Activated naive CD8-positive, alpha-beta T cell treated with anti-CD3 and anti-CD28 coated beads for 36 hours (primary cell): ENCODE results near the gene THBS1. TPM values are rescaled to one million over a fixed set of nuclear protein-coding genes. Genes with fewer than 3 reads are reported as not detected.

Experiments
- DNase-seq: peaks from one replicate; pipeline ENCODE4 v3.0.0; 2021
- H3K27ac Mint-ChIP-seq: one replicate; pipeline ENCODE4 v1.8.0; 2022; ENCODE audit warnings: mild to moderate bottlenecking, moderate library complexity, mixed read lengths
- H3K27me3 Mint-ChIP-seq: one replicate; pipeline ENCODE4 v1.8.0; 2022; ENCODE audit warnings: mild to moderate bottlenecking, mixed read lengths
- H3K36me3 Mint-ChIP-seq: one replicate; pipeline ENCODE4 v1.8.0; 2021; ENCODE audit warnings: mild to moderate bottlenecking, mixed read lengths
- H3K4me1 Mint-ChIP-seq: one replicate; pipeline ENCODE4 v1.8.0; 2021; ENCODE audit warnings: mixed read lengths
- H3K4me3 Mint-ChIP-seq: one replicate; pipeline ENCODE4 v1.8.0; 2022; ENCODE audit warnings: mild to moderate bottlenecking, moderate library complexity, mixed read lengths
- H3K9me3 Mint-ChIP-seq: one replicate; pipeline ENCODE4 v1.8.0; 2022; ENCODE audit warnings: mixed read lengths
- total RNA-seq, 2 experiments: library from RNA; stranded (reverse); gene quantifications; one replicate each; pipeline ENCODE4 v1.2.3, GENCODE V29; 2021

The THBS1 gene
- total RNA-seq, 2 experiments from 2014 or later = 0.62 to 0.68 TPM

- H3K27ac Mint-ChIP-seq = no peak overlapping the region
- H3K9me3 Mint-ChIP-seq = no peaks in the 10 kb centered on the region
- peaks cover 7% of the 10 kb centered on the region for H3K27me3 Mint-ChIP-seq
- DNase-seq = no peak
- no peak overlapping the region for H3K4me3 Mint-ChIP-seq
- H3K36me3 Mint-ChIP-seq = no peaks in the 10 kb centered on the region
- H3K4me1 Mint-ChIP-seq = peaks cover 33% of the 10 kb centered on the region
Observed at GRCh38 chr15:39643727-39644126, 62.8 kb downstream of the THBS1 start.

- Mint-ChIP-seq H3K4me1 (peaks cover 33% of the 10 kb centered on the region), H3K4me3 (no peak overlapping the region), H3K36me3 (no peaks in the 10 kb centered on the region), H3K27me3 (peaks cover 7% of the 10 kb centered on the region), H3K9me3 (no peaks in the 10 kb centered on the region), H3K27ac (no peak overlapping the region)
- DNase-seq = no peak
Observed at GRCh38 chr15:39644136-39644535, 63.3 kb downstream of the THBS1 start.

GRCh38 chr15:39645138-39645975 is 64.5 kb downstream of the THBS1 start:
- H3K27me3 Mint-ChIP-seq = peaks cover 7% of the 10 kb centered on the region
- DNase-seq = no peak
- no peak overlapping the region for H3K27ac Mint-ChIP-seq
- H3K4me3 Mint-ChIP-seq = no peak overlapping the region
- H3K4me1 Mint-ChIP-seq = peaks cover 32% of the 10 kb centered on the region
- no peaks in the 10 kb centered on the region for H3K36me3 Mint-ChIP-seq
- no peaks in the 10 kb centered on the region for H3K9me3 Mint-ChIP-seq

- no peak for DNase-seq
Observed at GRCh38 chr15:39645976-39646257, 65.0 kb downstream of the THBS1 start.

GRCh38 chr15:39646425-39646824 is 65.5 kb downstream of the THBS1 start:
- H3K27ac Mint-ChIP-seq = no peak overlapping the region
- no peaks in the 10 kb centered on the region for H3K9me3 Mint-ChIP-seq
- no peak for DNase-seq
- H3K4me1 Mint-ChIP-seq = peaks cover 22% of the 10 kb centered on the region
- H3K4me3 Mint-ChIP-seq = no peak overlapping the region
- no peaks in the 10 kb centered on the region for H3K27me3 Mint-ChIP-seq
- H3K36me3 Mint-ChIP-seq = no peaks in the 10 kb centered on the region

More at GRCh38 chr15:39645976-39646257, 65.0 kb downstream of the THBS1 start:
- H3K9me3 Mint-ChIP-seq = no peaks in the 10 kb centered on the region
- H3K27ac Mint-ChIP-seq = no peak overlapping the region
- H3K4me3 Mint-ChIP-seq = no peak overlapping the region
- H3K4me1 Mint-ChIP-seq = peaks cover 27% of the 10 kb centered on the region
- H3K36me3 Mint-ChIP-seq = no peaks in the 10 kb centered on the region
- peaks cover 1% of the 10 kb centered on the region for H3K27me3 Mint-ChIP-seq

Other genes starting within 250 kb of the THBS1 start
- gene FSIP1, start 201.8 kb downstream of the THBS1 start, total RNA-seq = under 1 TPM; 0.62 to 0.74 TPM